NT2/D1 (cell line): ENCODE results near the gene CMTM5.

Source experiments
- DNase-seq: peaks from one replicate; pipeline ENCODE4 v3.0.0-alpha.2; 2011; ENCODE audit warnings: low read depth, low spot score
- H3K27me3 ChIP-seq: 2 replicates; pipeline ENCODE4 v1.6.0; 2011; ENCODE audit warnings: mild to moderate bottlenecking; ENCODE audit not compliant: insufficient read length, insufficient read depth
- H3K36me3 ChIP-seq: 2 replicates; pipeline ENCODE4 v1.6.1; 2011; ENCODE audit warnings: mild to moderate bottlenecking, low read length, mixed read lengths; ENCODE audit not compliant: insufficient read depth, insufficient read length
- H3K4me1 ChIP-seq: 2 replicates; pipeline ENCODE4 v1.5.1; 2011; ENCODE audit not compliant: insufficient read depth, insufficient read length
- H3K4me3 ChIP-seq: 2 replicates; pipeline ENCODE4 v1.5.1; 2011; ENCODE audit warnings: low read depth; ENCODE audit not compliant: insufficient read length
- H3K9ac ChIP-seq: 2 replicates; pipeline ENCODE4 v1.6.0; 2011; ENCODE audit warnings: low read depth; ENCODE audit not compliant: insufficient read length
- H3K9me3 ChIP-seq: 2 replicates; pipeline ENCODE4 v1.5.1; 2011; ENCODE audit warnings: mild to moderate bottlenecking, low read length; ENCODE audit not compliant: insufficient read depth
- SUZ12 ChIP-seq: IDR thresholded peaks from 2 replicates; pipeline ENCODE4 v1.6.1; 2011; ENCODE audit not compliant: insufficient read length, insufficient read depth; ENCODE audit errors: extremely low read depth
- YY1 ChIP-seq: IDR thresholded peaks from 2 replicates; pipeline ENCODE4 v1.6.1; 2011; ENCODE audit not compliant: insufficient read length, insufficient read depth
- ZNF274 ChIP-seq: IDR thresholded peaks from 2 replicates; pipeline ENCODE4 v1.6.1; 2011; ENCODE audit warnings: mild to moderate bottlenecking, low read depth, low read length

Gene CMTM5

GRCh38 chr14:23359167-23359626, 17.6 kb upstream of the CMTM5 start:
- TF ChIP-seq YY1 (no peak), ZNF274 (no peak), SUZ12 (no peak)
- H3K9ac ChIP-seq: no peak overlapping the region
- H3K4me3 ChIP-seq: no peak overlapping the region
- DNase-seq: no peak
- peaks cover 85% of the 10 kb centered on the region for H3K36me3 ChIP-seq
- H3K9me3 ChIP-seq: no peaks in the 10 kb centered on the region
- peaks cover 11% of the 10 kb centered on the region for H3K4me1 ChIP-seq
- H3K27me3 ChIP-seq: no peaks in the 10 kb centered on the region

- no peak overlapping the region for H3K4me3 ChIP-seq
- no peak for DNase-seq
- H3K9ac ChIP-seq: no peak overlapping the region
- no peaks in the 10 kb centered on the region for H3K27me3 ChIP-seq
- TF ChIP-seq SUZ12 (no peak), ZNF274 (no peak), YY1 (no peak)
- H3K4me1 ChIP-seq: peaks cover 11% of the 10 kb centered on the region
- H3K9me3 ChIP-seq: no peaks in the 10 kb centered on the region
- H3K36me3 ChIP-seq: peaks cover 86% of the 10 kb centered on the region
These were observed 17.0 kb upstream of the CMTM5 start for GRCh38 chr14:23359722-23360447.

GRCh38 chr14:23360496-23360895, 16.4 kb upstream of the CMTM5 start:
- no peak overlapping the region for H3K9ac ChIP-seq
- no peak for DNase-seq
- H3K36me3 ChIP-seq: peaks cover 82% of the 10 kb centered on the region
- no peak overlapping the region for H3K4me3 ChIP-seq
- H3K27me3 ChIP-seq: no peaks in the 10 kb centered on the region
- no peaks in the 10 kb centered on the region for H3K9me3 ChIP-seq
- TF ChIP-seq ZNF274: no peak
- TF ChIP-seq SUZ12: no peak
- TF ChIP-seq YY1: no peak
- peaks cover 11% of the 10 kb centered on the region for H3K4me1 ChIP-seq

- H3K4me1 ChIP-seq: peaks cover 11% of the 10 kb centered on the region
- no peak for DNase-seq
- no peaks in the 10 kb centered on the region for H3K27me3 ChIP-seq
- H3K36me3 ChIP-seq: peaks cover 73% of the 10 kb centered on the region
- TF ChIP-seq YY1 (no peak), SUZ12 (no peak), ZNF274 (no peak)
- no peaks in the 10 kb centered on the region for H3K9me3 ChIP-seq
- H3K9ac ChIP-seq: no peak overlapping the region
- H3K4me3 ChIP-seq: no peak overlapping the region
These were observed 15.5 kb upstream of the CMTM5 start for GRCh38 chr14:23361320-23361719.

GRCh38 chr14:23361763-23362162, 15.1 kb upstream of the CMTM5 start:
- Histone ChIP-seq H3K9ac (no peak overlapping the region), H3K4me1 (peaks cover 11% of the 10 kb centered on the region), H3K27me3 (no peaks in the 10 kb centered on the region), H3K9me3 (no peaks in the 10 kb centered on the region), H3K36me3 (peaks cover 69% of the 10 kb centered on the region), H3K4me3 (no peak overlapping the region)
- no peak for DNase-seq
- no peak for TF ChIP-seq ZNF274
- no peak for TF ChIP-seq YY1
- TF ChIP-seq SUZ12: no peak

- Histone ChIP-seq H3K9ac (no peak overlapping the region), H3K27me3 (no peaks in the 10 kb centered on the region), H3K4me1 (peaks cover 12% of the 10 kb centered on the region), H3K9me3 (no peaks in the 10 kb centered on the region), H3K4me3 (no peak overlapping the region), H3K36me3 (peaks cover 65% of the 10 kb centered on the region)
- no peak for DNase-seq
- TF ChIP-seq SUZ12 (no peak), ZNF274 (no peak), YY1 (no peak)
These were observed 14.6 kb upstream of the CMTM5 start for GRCh38 chr14:23362200-23362599.

- Histone ChIP-seq H3K36me3 (peaks cover 45% of the 10 kb centered on the region), H3K9me3 (no peaks in the 10 kb centered on the region), H3K4me1 (peaks cover 13% of the 10 kb centered on the region), H3K9ac (peak overlapping the region; percentile 99), H3K27me3 (peaks cover 19% of the 10 kb centered on the region), H3K4me3 (peak overlapping the region; percentile 86)
- TF ChIP-seq ZNF274 (no peak), SUZ12 (no peak), YY1 (no peak)
- DNase-seq: no peak
These were observed 12.4 kb upstream of the CMTM5 start for GRCh38 chr14:23364164-23365035.
